CD4-positive, alpha-beta T cell treated with Interleukin-17A for 4 hours (primary cell): ENCODE data around the gene SUCLG2.
"Not testable (repeated sequence)": the region's sequence is repeated elsewhere in the genome, so short reads cannot be mapped to it uniquely, and the experiment has no call there.

Experiments
- DNase-seq: peaks from one replicate; pipeline ENCODE4 v3.0.0-alpha.2; 2020; ENCODE audit warnings: mixed read lengths

Gene SUCLG2

DNA sequence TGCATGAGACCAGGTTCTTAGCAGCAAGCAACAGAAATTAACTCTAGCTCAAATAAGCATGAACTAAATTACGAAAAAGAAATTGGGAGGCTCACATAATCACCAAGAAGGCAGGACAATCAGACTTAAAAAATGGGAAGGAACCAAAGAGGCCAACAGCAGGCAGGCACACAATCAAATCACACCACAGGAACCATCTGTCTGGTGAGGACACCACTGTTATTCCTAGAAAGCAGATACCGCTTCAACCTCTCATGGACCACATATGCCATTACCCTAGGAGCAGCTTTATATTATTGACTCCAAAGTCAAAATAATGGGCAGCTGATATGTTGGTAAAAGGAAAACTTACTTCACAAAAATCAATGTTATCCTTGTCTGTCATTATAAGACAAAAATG is 51.6 kb downstream of the SUCLG2 start:
- DNase-seq, result no peak

DNA sequence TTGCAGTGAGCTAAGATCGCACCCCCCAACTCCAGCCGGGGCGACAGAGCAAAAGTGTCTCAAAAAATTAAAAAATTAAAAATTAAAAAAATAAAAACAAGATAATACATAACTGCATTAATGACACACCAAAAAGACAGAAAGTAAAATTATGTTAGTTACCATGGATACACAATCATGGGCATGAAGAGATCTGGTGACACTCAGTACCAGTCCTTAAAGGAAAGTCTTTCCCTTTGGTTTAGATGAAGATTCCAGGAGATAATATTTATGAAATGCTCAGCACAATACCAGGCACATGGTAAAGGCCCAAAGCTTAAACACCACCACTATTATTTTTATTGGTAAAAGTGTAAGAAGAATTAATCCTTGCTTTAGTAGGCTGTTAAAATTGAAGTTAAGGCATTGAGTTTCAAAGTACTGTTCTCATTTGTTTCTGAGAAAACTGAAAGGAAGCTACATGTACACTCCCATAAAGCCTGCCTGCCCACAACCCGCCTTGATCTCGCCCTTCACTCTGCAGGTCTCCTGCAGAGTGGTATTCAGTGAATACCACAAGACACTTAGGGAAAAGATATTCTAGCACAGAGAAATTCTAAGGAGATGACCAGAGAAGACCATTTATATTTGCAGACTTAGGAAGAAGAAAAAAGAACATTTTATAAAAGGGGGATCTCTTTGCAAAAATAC is 52.3 kb downstream of the SUCLG2 start:
- peak; percentile 48 for DNase-seq

- DNase-seq, result no peak
These were observed 53.0 kb downstream of the SUCLG2 start for GRCh38 chr3:67601385-67601784.

DNA sequence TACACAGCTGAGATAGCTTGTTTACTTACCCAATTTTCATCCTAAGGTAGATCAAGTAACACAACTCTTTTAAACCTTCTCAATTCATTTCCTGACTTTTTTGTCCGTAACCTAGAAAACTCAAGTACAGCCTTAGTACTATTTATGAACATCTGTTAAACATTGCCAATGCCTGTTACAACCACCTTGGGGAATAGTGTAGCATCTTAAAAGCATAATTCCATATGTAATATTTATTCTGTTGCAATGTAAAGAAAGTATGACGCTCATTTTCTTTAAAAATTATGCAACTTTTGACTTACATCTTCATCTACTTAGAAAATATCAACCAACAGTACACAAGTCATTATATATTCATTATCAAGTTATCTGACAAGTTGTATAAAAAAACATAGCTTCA is 54.6 kb downstream of the SUCLG2 start:
- DNase-seq, result no peak

DNA sequence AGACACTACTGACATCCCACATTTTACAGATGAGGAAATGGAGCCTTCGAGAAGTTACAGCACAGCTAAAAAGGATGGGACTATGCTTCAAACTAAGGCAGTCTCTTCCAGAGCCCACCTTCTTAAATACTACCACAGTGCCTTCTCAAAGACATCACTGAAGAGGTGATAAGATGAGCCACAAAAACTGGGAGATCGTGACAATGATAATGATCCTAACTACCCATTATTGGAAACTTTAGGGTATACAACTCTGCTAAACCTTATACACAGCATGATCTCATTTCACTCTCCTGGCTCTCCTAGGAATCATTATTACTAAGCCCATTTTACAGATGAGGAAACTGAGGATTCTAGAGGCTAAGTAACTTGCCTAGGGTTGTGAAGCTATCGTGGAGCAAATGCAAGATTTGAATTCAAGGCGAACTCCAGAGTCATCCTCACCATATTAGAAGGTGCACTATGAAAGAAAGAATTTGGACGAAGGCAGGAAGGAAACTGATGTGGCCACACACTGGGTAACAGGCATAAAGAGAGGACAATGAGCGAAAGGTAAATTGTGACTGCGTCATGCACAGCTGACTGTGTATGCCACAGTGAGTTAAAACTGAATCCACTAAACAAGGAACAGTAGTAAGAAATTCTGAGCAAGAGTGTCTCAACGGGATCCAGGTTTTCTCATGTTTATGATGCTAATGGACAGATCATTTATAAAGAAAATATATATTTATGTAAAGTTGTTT is 55.4 kb downstream of the SUCLG2 start:
- no peak for DNase-seq

DNA sequence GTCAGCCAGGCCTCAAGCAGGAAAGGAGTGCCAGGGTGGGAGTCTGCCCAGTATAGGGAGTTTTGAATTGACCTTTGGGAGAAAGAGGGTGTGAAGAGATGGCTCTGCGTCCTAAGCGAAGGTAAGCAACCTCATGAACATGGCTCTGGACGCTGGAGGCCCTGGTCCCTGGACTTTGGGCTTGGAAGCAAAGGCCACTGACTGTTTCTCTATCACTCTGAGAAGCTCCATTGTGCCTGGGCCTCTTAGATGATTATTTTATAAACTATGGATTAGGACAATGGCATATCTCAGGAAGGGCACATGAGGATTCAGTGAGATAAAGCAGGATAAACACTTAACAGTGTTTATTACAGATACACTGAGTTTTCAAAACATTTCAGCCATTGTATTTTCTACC is 59.0 kb downstream of the SUCLG2 start:
- DNase-seq, result no peak

DNA sequence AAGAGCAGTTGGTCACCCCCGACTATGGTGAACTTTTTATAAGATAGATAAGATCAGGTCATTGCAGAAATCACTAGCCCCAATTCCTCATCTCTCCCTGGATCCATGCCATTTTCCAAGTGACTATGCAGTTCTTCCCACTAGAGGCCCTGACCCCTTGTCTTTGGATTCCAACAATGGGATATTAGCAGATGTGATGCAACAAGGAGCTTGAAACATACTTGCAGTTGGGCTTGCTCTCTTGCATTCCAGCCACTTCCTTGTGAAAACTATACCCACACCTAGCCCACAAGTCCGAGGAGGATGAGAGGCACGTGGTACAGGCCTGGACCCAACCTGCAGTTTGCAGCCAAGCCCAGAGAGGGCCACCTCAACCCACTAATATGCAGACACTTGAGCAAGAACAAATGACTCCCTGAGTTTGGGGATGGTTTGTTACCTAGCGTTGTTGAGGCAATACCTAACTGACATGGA is 60.6 kb downstream of the SUCLG2 start:
- peak; percentile 17 for DNase-seq

DNA sequence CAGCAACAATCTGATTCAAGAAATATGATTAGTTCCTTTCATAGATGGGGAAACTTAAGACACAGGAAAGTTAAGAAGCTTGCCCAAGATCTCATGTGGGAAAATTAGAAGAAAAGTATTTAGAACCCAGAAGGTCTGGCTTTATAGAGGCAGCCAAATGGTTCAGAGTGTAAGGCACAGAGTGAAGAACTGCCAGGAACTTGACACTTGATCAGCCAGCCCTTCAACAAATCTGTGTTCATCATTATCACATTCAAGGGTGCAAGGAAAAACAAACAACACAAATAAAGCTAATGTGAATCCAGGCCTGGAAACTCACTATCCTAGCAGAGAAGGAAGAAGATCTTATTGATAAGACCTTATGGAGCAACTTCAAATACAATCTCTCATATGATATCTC is 62.4 kb downstream of the SUCLG2 start:
- no peak for DNase-seq

DNA sequence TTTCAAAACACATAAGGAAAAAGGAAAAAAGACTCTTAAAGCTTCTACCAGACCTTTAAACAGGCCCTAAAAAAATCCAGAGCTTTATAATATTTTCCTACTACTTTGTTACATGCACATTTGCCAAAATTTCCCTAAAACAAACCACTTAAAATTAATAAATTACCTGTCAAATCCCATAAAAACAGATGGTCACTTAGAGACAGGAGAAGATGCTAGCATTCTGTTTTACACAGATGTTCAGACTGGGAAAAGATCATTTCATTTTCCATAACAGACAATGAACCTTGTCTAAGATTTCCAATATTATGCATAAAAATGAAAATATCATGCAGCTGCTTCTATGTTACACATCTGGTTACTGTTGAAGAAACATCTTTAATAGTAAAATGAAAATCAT is 66.6 kb downstream of the SUCLG2 start:
- DNase-seq, result no peak

GRCh38 chr3:67587301-67587700 is 67.1 kb downstream of the SUCLG2 start:
- no peak for DNase-seq

DNA sequence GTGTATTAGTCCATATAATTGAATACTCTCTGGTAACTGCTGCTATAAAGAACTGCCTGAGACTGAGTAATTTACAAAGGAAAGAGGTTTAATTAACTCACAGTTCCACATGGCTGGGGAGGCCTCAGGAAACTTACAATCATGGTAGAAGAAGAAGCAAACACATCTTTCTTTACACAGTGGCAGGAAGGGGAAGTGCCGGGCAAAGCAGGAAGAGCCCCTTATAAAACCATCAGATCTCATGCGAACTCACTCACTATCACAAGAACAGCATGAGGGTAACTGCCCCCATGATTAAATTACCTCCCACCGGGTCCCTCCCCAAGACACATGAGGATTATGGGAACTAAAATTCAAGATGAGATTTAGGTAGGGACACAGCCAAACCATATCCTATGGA is 69.8 kb downstream of the SUCLG2 start:
- DNase-seq, result not testable (repeated sequence)

DNA sequence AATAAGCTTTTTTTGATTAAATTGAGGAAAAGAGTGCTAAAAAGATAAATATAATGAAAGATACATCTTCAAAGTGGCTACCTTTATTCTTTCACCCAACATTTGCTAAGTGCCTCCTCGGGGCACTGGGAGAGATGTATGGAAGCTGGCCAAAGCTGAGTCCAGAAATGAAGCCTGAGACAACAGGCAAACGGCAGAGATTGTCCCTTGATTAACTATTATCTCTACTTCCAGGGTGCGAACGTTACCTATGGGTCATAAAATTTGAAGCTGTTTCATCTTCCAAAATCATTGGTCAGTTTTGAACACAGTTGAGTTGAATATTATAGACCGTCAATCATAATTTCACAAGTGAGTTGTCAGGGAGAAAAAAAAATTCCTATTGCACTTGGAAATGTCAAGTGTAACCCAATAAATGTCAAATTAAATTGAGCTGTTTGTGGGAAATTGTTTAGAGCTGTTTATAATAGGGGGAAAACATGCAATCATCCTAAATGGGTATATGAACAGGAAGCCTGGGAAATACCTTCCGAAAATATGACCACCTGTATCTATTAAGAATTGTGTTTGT is 73.9 kb downstream of the SUCLG2 start:
- DNase-seq, result no peak

DNA sequence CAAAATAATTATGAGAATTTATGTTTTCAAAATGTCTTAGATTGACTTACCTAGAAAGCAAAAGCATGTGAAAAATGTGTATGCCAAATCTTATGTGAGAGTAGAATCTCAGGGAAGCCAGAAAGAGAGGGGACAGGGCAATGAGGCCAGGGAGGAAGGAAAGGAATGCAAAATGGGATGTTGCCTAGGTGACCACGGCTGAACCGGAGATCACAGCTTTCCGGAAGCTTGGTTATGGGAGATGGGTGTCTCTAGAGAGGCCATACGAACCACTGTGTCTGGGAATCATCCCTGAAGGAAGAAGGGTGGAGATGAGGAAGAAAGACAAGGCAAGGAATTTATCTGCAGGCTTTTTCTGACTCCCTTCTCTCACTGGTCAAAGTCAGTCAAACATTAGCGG is 76.0 kb downstream of the SUCLG2 start:
- no peak for DNase-seq

DNA sequence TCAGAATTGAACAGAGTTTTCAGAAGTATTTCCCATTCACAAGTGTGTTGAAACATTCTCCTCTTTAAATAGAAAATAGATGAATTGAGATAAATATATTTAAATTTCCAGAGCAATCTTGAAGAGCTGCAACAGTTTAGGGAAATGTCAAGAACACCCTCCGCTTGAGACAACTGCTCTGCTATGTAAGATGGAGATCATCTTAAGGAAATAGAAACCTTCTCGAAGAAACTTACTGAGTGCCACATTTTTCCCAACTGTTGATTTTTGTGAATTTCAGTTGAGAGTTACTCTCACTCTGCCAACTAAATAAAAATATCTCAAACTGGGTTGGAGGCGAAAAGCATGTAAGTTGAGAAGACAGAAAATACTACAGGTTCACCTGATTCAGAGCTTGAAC is 78.0 kb downstream of the SUCLG2 start:
- no peak for DNase-seq

DNA sequence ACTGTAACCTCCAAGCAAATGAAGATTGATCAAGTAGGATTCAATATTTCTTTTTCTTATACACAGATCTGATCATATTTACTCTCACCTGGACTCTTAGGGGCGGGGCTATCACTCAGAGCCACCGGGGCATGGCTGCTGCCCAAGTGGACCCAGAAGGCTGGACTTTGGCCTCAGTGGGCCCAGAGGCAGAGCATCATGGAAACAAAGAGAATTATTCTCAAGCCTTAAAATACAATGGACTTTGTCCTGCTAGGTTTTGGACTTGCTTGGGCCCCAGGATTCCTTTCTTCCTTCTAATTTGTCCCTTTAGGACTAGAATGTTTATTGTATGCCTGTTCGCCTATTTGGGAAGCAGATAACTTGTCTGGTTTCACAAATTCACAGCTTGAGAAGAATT is 85.1 kb downstream of the SUCLG2 start:
- DNase-seq, result no peak

DNA sequence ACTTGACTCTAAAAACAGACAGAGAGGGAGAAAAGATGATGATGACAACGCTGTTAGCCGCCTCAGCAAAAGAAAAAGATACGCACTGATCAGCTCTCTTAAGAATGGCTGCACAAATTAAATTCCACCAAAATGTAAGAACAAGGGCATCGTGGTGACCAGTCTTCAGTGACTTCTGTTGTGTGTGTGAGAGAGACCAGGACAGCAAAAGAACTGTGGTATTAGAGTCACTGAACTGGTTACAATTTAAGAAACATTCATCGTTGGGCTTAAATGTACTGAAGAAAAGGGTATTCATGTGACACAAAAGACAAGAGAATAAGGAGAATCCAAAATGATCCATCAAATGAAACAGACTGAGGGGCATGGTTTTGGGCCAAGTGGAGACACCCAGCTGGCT is 86.5 kb downstream of the SUCLG2 start:
- no peak for DNase-seq

- no peak for DNase-seq
These were observed 89.4 kb downstream of the SUCLG2 start for GRCh38 chr3:67564973-67565372.

- no peak for DNase-seq
These were observed 90.4 kb downstream of the SUCLG2 start for GRCh38 chr3:67564008-67564407.

DNA sequence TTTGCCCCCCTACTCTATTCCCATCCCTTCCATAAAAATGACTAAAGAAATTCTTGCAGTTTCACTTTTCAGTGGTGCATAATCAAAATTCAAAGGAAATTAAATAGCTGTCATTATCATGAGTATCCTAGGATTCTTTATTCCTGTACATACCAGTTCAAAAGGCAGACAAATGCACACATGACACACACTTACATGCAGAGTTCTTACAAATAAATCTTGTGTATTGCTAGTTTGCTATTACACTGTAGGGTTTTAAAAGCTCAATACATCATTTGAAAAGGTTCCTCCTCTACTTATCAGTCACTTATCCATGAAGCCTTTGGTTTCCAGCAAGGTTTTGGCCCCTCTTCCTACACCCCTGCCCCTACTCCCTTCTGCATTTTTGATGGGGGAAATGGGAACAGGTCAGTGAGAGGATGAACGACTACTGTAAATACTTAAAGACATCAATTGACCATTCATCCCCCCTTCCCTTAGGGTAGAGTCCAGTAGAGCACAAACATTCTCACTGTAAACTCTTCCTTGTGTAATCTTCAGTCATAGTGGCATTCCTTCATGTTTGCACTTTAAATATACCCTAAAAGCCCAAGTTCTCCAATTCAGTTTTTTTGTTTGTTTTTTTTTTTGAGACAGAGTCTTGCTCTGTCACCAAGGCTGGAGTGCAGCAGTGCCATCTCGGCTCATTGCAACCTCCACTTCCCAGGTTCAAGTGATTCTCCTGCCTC is 92.6 kb downstream of the SUCLG2 start:
- no peak for DNase-seq

GRCh38 chr3:67561266-67561665 is 93.1 kb downstream of the SUCLG2 start:
- DNase-seq, result no peak

GRCh38 chr3:67559029-67559605 is 95.3 kb downstream of the SUCLG2 start:
- DNase-seq, result no peak

DNA sequence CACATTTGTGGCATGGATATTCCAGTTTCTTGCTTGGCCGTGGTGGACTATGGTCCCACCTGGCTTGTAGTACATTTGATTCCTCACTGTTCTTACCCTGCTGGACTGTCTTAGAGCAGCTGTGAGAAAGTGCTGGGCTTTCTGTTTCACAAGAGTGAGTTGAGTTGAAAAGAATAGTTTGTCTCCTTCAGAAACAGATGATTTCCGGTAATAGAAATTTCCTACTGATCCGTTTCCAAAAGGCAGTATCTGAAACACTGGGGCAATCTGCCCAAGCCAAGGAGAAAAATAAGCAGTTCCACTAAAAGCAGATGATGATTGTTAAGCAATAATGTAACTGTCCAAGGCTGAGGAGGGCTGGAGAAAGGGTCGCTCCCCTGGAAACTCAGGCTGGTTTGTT is 96.0 kb downstream of the SUCLG2 start:
- no peak for DNase-seq

GRCh38 chr3:67557848-67558355 is 96.5 kb downstream of the SUCLG2 start:
- no peak for DNase-seq
